ENCODE measurements around the gene SLC25A33.

DNA sequence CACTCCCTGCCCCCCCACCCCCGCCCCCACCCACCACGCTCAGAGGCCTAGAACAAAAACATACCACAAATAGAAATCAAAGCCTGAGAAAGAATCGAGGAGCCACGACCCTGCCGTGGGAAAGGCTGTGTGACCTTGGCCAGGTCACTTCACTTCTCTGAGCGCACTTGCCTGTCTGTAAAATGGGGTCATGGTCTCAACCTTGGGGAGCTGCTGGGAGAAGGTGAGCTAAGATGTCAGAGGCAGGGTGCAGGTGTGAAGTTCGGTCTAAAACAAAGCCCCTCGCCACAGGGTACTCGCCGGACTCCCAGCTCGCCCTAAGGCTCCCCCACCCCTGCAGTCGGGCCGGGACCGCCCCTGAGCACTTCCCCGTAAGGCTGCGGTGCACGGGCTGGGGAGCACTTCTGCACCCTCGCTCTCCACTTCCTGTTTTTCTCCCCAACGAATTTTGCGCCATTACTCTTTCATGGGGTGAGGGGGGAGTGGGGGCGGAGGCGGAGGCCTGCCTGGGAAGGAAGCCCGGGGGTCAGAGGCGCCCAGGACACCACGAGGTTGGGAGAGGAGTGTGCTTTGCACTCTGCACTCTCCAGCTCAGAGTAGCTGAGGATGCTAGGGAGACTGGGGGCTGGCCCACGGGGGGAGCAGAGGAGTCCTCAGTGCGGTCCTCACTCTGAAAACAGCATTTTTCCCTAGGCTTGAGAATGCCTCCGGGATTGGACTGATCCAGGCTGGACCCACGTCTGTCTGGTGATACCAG lies 90.4 kb downstream of the SLC25A33 start:
- TF ChIP-seq POLR2AphosphoS5 (IDR thresholded peaks at IDR 0.05; ENCODE audit: low read depth, low read length) (no peak; the same call in 1 of the 2 replicates), POLR2A (IDR thresholded peaks at IDR 0.05; ENCODE audit: low read depth, low read length) (no peak), TAF1 (IDR thresholded peaks at IDR 0.05; ENCODE audit: low read depth, low read length) (no peak; the same call in 1 of the 2 replicates)

Data from GM12891 (cell line).